ENCODE data around the gene SOX2.
A peak's percentile ranks its signal among the peaks of the same experiment; 100 is the strongest.

The SOX2 gene

DNA sequence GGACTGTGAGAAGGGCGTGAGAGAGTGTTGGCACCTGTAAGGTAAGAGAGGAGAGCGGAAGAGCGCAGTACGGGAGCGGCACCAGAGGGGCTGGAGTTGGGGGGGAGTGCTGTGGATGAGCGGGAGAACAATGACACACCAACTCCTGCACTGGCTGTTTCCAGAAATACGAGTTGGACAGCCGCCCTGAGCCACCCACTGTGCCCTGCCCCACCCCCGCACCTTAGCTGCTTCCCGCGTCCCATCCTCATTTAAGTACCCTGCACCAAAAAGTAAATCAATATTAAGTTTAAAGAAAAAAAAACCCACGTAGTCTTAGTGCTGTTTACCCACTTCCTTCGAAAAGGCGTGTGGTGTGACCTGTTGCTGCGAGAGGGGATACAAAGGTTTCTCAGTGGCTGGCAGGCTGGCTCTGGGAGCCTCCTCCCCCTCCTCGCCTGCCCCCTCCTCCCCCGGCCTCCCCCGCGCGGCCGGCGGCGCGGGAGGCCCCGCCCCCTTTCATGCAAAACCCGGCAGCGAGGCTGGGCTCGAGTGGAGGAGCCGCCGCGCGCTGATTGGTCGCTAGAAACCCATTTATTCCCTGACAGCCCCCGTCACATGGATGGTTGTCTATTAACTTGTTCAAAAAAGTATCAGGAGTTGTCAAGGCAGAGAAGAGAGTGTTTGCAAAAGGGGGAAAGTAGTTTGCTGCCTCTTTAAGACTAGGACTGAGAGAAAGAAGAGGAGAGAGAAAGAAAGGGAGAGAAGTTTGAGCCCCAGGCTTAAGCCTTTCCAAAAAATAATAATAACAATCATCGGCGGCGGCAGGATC is at the start of gene SOX2:
Gene SOX2, plus strand, starts transcription at position 601 of the 811 bp plus-strand sequence. CDS start 436 bp downstream, outside the sequence.
- peak; percentile 79 for DNase-seq (ENCODE audit: low spot score)

DNA sequence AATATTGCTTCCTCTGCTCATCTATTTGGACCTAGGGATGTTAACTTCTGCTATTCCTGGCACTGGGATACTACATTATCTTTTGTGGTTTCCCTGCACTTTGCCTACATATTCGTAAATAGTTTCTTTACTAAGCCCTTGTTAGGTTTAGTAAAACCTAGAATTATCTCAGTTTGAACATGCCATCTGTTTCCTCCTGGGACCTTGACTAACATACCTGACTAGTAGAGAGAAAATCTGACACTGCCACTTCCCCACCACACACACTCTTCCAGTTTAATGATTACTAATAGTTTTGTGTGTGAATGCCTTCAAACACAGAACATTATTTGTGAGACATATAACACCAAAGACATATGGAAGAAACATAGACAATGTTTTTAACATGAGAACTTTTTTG is 28.2 kb upstream of the SOX2 start:
- DNase-seq (ENCODE audit: low spot score): no peak

DNA sequence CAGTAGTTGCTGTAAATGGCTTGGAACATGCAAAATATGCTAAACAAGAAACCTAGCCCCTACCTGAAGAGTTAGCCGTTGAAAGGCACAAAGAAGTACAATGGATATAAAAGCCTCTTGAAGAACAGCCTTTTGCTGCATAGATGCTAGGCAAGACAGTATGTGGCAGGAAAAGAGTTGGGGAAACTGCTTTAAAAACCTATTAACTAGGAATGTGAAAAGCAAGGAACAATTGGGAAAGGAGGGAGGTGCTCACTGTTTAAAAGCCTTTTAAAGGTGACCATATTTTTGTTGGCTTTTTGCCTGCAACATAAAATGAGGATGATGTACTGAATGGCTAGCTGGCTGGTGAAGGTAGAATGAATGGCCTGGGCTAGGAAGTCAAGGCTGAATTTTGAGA is 24.5 kb upstream of the SOX2 start:
- DNase-seq (ENCODE audit: low spot score): no peak

DNA sequence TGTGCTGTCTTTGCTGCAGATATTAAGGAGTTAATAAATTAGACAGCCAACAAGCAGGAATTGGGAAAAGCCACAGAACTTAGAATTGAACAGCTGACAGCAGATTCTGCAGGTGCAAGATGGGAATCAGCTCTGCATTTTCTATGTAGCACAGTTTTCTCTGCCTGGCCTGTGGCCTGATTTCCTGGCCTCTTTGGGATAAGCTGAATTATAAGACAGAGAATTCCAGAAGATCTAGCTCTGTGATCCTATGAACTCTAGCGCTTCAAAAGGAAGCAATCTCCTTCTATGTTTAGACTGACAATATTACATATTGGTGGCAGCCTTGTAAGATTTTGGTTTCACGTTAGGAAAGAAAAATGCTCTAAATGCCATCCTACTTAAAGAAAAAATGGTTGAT is 24.0 kb upstream of the SOX2 start:
- DNase-seq (ENCODE audit: low spot score): no peak

DNA sequence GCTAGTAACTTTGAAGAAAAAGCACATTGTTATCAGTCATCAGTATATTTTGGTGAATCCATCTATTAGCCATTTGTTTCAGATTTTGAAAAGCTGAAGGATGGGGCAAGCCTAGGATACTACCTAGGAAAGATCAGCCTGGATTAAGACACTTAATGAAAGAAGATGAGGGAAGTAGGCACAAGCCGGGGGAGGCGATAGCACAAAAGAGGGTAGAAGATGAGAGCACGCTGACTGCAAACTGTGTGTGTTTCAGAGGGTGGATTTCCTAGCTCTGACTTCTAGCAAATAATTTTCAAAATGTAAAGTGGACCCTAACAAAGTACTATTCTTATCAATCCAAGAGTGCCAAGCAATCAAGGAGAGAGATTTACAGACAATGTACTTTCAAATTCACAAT is 22.2 kb upstream of the SOX2 start:
- DNase-seq (ENCODE audit: low spot score): no peak

DNA sequence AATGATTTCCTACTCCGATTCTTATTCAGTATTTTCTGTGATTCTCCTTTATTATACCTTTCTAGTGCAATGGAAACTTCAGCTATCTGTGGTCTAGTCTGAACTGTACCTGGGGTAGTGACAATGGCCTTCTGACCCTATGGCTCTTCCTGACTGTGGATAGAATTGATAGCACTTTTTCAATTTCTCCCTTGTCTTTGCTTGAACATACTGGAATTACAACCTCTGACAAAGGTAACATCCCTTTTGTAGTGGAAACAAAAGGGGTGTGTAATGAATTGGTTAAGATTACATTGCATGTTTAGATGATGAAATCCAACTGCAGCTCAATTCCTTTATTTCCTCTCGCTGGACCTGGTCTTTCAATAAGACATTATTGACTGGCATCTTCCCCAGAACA is 21.0 kb upstream of the SOX2 start:
- DNase-seq (ENCODE audit: low spot score): no peak

DNA sequence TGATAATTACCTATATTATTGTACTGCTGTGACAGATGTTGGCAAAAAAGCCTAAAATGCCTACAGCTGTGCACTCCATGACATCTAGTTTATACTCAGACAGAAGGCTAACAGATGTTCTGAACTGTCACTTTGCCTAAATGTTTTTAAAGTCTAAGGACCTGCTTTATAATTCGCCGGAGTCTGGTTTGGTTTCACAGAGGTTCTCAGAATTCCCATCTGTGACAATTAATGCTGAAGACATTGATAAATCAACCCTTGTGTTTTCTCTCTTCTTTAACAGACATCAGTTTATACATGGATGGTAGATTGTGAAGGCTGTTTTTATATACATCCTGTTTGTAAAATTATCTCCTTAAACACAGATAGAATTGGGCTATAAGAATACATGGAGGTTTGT is 19.8 kb upstream of the SOX2 start:
- no peak for DNase-seq (ENCODE audit: low spot score)

DNA sequence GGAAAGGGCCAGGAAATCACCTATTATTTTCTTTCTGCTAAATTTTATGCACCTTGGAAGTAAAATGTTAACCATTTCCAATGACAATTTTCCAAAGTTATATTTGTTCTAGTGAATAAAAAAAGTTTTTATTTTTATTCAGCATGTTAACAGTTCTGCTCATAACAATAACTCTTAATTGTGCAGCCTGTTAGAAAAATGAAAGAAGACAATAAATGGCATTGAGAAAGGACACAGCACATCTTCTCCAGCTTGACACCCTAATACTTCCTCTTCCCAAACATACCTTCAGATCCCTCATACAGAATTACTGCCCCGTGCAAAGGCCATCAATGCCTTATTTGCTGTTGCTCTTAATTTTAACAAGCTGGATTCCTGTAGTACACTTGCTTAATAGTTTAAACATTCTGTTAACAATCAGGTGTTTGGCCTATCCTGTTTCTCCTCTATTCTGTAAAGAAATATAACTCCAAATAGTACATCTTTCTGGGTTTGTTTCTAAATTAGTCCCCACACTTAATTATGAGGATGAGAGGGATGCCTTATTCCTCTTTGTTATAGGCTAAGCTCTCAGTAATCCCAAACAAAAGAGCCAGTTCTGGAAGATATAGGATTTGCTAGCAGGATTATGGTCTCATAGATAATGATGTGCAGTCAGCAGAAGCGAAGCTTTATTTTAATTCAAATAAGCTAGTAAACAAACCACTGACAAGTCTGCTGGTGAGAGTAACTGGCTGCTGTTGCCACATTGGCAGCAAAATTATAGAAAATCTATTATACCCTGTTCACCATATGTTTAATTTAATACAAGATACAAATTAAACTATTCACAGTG is 19.2 kb upstream of the SOX2 start:
- DNase-seq (ENCODE audit: low spot score): no peak

DNA sequence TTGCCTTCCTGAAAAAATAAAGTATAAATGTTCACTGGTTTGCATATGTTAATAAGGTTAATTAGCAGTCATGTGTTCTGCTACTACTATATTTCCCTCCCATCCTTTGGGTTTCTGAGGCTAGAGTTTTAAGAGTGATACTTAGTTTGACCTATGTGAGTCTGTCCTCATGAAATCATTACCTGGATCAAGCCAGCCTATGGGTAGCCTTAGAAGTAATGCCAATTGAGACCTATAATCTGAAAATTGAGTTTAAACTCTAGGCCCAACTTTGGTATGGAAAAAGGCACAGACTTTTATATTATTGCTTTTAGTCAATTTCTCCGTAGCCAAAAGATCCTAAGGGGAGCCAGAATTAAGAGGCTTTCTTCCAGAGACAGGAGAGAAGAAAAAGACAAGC is 18.4 kb upstream of the SOX2 start:
- no peak for DNase-seq (ENCODE audit: low spot score)

DNA sequence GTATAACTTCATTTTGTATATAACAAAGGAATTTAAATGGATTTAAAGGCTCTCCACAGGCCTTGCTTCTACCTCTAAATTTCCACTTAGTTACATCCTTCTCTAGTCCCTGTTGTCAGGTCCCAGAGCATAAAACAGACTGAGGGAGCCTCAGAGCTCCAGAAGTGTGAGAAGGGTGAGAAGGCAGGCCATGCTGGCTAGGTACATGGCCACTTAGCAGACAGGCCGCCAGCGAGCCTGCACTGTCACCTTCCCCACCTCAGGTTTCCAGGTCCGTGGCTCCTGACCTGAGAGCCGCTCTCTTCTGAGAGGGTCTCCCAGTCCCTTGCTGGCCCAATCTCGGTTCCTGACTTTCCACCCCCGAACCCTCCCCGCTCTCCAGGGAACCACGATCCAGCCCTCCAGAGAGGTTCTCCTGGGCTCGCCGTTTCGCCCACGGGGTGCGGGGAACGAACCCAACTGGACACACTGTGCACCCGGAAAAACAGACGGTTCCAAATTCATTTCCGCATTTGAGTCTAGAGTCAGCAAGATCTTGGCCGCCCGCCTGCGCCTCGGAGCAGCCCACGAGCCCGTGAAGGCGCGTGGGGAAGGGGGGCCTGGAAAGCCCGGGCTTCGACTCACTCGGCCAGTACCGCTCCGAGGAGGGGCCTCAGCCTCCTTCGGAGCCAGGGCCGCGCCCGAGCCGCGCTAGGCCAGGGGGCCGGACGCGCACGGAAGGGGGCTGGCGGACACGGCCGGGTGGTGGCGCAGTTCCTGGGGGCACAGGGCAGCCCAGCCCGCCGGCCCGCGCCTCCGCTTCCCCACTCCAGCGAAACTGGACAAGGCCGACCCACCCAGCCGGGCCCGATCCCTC is 16.7 kb upstream of the SOX2 start:
- DNase-seq (ENCODE audit: low spot score): no peak

DNA sequence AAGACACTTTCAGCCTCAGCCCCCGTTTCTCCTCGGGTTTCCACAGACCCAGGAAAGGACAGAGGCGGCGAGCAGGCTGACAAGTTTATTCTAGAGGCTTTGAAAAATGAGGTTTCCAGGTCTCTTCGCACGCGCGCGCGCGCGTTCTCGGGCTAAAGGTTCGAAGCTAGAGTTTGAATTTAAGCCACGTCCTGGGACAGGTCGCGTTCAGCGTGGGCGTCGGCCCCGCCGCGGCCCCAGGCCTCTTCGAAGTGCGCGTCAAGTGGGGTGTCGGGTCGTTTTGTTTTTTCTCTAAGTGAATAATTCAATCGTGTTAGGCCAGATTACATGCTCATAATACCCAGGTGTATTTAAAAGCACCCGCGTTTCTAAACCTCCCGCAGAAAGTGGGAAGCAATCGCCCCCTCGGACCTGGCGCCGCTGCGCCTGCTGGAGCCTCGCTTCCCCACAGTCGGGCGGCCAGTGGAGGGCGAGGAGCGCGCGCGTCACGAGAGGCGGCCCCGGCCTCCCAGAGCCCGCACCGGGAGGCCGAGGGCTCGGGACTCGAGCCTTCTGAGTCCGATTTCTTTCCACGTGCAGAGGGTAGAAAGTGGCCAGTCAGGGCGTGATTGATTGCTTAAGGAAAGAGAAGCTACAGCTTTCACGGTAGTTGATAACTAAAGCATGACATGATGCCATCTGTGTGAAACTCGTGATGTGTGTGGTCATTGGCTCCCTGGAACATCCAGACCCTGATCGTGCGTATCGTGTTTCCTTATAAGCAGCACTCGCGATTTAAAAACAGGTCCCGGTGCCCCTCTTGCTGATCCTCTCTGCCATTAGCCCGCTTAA is 15.8 kb upstream of the SOX2 start:
- no peak for DNase-seq (ENCODE audit: low spot score)

DNA sequence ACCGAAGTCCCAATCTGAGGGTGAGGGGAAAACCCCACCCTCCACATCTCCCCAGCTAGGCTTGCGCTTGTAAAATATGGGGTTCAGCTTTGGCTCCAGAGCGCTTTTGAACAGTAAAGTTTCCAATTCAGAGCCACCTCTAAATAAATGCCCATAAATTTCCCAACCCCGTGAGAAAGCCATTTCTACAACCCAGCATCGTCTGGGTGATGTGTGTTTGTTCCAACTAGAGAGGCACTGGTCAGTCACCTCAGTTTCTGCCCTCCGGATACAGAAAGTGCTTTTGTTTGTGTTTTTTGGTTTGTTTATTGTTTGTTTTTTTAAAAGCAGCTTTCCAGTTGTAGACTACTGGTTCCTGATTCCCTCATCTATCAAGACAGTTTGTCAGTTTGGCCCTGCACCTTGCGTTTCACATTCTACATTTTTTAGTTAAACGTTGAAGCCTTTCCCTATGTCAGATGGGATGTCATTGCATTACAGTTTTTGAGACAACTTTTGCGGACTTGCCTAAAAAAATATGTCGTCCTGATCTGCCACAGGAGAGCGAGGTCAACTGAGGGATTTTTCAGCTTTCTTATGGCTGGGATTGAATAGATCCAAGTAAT is 15.0 kb upstream of the SOX2 start:
- DNase-seq (ENCODE audit: low spot score): no peak

DNA sequence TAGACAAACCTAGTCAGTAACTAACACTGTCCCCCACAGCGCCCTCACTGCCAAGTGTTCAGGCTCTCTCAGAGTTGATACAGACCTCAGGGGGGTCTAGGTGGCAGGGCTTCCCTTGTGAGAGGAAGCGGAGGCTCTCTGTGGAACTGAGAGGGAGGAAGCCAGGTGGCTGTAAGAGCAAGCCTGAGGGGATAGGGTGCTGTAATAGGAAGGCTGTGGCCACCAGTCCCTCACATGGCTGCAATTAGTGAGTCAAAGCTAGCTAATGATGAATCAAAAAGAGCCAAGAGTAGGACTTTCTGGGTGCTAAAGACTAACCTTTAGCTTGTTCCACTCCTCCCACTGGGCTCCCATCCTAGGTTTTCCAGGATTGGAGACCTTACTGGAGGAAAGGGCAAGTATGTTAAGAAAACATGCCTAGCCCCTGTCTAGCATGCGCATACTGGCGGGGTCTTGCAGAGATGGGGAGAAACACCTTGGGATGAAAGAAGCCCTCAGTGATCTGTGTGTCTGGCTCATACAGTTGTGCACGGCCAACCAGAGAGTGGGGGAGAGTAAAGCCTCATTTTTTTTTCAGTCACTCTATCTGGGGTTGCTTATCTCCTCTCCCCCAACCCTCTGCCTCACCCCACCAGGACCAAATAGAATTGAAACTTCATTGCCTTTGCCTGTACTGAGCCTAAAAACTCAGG is 13.3 kb upstream of the SOX2 start:
- no peak for DNase-seq (ENCODE audit: low spot score)

DNA sequence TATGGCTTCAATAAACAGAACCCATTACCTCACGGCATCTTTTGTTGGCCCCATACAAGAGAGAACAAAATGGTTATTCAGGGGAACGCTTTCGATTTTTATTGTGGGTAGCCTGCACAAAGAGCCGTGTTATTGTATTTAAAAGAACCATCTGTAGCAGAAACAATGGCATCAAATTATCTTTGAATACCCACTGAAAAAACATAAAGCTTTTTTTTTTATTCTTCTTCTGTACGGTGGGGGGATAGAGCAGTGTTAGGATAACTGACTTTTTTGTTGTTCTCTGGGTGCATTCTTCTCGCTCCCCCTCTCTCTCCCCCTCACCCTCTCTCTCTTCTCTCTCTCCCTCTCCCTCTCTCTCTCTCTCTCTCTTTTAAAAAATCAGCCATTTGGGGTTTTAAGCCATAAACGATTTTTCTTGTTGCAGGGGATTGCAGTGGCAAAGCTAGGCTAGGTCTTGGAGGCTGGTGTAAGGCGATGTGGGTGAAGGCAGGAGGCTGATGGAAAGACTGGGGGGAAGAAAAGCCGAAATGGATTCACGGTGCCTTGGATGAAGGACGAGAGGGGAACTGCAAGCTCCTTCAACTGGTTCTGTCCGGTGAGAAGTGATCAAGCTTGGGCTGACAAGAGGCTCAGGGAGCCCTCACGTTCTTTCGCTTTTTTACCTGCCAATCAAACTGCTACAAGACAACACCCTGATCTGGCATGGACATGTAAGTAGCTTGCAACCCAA is 12.4 kb upstream of the SOX2 start:
- DNase-seq (ENCODE audit: low spot score): no peak

DNA sequence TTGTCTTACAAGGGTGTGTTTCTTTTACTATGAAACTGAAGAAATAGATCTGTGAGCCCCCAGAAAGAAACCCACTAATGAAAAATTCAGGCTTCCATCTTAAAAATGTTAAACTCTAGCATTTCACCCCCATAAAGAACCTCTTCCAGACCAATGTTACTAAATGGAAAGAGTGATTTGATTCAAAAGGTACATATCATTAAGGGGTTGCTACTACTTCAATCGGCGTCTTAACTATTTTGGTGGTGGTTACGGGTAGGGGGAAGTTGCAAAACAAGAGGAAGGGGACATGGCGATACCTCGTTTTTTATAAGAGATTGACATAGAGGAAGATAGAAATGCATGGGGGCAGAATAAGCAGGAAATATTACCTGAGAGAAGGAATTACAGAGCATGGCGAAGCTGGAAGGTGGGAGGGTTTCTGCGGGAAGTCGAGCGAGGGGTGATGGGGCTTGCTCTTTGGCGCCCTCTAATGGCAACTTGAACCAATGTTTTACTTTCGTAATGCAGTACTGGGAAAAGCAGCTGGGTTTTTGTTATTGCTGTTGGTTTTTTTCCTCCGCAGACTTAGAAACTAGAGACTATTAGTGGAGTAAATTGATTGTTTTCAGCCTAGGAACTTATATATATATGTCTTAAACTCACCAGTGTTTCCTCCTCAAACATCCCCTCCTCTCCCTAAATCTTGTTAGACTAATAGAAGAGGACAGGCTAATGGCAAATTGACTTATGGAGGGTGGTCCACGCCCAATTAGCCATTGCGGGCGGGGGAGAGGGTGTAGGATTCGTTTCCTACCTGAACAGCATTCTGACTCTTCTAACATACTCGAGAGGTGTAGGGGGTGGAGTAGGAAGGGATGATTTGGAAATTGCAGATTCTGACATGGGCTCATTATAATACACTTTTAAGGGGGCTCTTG is 11.3 kb upstream of the SOX2 start:
- peak; percentile 82 for DNase-seq (ENCODE audit: low spot score)

DNA sequence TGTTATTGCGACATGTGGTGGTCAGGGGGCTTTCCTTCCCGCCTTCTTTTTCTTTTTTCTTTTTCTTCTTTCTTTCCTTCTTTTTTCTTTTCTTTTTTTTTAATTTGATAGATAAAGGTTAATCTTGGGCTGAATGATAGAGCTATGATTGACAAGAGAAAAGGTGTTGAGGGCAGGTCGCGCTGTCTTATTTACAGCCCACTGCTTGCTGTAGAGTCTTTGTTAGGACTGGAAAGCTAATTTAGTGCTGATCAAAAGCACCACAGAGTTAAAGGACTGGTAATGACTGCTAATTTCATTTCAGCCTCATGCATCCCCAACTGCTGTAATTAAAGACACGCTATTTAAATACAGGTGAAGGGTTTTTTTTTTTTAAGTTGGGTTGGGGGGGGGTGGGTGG is 10.6 kb upstream of the SOX2 start:
- no peak for DNase-seq (ENCODE audit: low spot score)

DNA sequence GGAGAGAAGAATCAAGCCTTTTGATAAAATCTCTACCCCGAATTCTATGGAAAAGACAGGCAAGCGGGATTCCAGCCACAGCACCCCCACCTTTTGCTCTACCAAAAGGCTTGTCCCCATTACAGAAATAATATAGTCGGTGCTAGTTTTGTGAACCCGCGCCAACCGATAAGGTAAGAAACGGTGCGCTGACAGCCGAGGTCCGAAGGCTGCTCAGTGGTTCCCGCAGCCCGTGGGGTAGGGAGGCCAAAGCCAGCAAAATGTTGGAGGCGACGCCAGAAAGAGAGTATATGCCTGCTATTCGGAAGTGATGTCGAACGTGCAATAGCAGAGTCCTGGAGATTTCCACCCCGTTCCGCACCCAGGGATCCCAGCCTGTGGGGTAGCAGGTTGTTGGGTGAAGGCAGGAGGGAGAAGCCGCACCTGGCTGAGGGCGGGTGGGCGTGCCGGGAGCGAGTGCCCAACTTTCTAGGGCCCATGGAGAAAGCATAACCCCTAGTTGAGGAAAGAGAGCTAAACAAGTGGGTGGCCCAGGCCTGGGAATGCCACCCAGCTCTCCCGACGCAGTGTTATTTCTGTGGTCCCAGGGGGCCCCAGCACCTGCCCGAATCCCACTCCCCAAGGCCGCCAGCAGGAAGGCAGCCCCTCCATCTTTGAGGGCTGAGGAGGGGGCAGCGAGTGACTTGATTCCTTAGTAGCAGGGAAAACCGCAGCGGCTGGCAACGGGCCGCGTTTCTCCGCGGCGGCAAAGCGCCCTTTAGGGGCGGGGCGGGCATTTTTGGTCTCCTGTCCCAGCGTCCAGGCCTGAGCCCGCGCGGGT is 7.9 kb upstream of the SOX2 start:
- DNase-seq (ENCODE audit: low spot score): no peak
